GM12892 (cell line): ENCODE results near the gene ST6GALNAC4.

Experiments used
- DNase-seq: peaks from one replicate; pipeline ENCODE4 v3.0.0; 2011; ENCODE audit not compliant: insufficient read length
- FAIRE-seq: peaks from 2 replicates; lab custom pipeline; 2011; peaks lifted over from hg19 to GRCh38; lab: Jason Lieb, UNC
- POLR2A ChIP-seq: IDR thresholded peaks from 2 replicates; pipeline ENCODE4 v1.6.1; 2011; ENCODE audit warnings: low read depth, low read length, control low read depth
- POLR2AphosphoS5 ChIP-seq: IDR thresholded peaks from 2 replicates; pipeline ENCODE4 v1.6.1; 2011; ENCODE audit warnings: low read depth, low read length, control low read depth
- TAF1 ChIP-seq: IDR thresholded peaks from 2 replicates; pipeline ENCODE4 v1.6.1; 2011; ENCODE audit warnings: low read depth, mild to moderate bottlenecking, control low read depth, low read length, borderline replicate concordance

Gene ST6GALNAC4

DNA sequence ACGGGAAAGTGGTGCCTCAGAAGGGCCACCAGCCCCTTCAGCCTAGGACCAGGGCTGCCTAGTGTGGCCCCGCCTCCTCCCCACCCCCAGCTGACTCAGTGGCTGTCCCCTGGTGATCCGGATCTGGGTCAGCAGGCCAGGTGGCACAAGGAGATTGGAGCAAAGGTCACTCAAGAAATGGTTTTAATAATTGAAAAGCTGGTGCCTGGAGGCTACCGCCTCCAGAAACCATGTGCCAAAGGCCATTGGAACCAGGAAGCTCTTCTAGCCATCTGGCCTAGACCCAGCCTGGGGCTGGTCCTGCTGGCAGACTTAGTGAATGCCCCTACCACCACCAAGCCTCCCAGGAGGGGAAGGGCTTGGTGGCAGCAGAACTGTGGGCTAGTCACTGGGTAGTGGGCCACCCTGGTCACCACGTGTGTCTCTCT is 1.5 kb downstream of the ST6GALNAC4 start:
- FAIRE-seq = no peak
- TF ChIP-seq TAF1 (no peak), POLR2AphosphoS5 (no peak; the same call in 1 of the 2 replicates), POLR2A (no peak)

DNA sequence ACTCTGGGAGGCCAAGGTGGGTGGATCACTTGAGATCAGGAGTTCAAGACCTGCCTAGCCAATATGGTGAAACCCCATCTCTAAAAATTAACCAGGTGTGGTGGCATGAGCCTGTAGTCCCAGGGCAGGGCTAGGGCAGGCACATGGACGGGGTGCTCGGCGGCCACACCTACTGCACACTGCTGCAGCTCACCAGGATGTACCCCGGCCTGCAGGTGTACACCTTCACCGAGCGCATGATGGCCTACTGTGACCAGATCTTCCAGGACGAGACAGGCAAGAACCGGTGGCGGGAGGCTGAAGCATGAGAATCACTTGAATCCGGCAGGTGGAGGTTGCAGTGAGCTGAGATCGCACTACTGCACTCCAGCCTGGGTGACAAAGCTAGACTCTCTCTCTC is 3.2 kb downstream of the ST6GALNAC4 start:
- FAIRE-seq (no peak), DNase-seq (no peak)
- TF ChIP-seq POLR2A = no peak
- no peak for TF ChIP-seq TAF1
- TF ChIP-seq POLR2AphosphoS5 = no peak

More for the DNA sequence above, 1.5 kb downstream of the ST6GALNAC4 start:
- DNase-seq = no peak

DNA sequence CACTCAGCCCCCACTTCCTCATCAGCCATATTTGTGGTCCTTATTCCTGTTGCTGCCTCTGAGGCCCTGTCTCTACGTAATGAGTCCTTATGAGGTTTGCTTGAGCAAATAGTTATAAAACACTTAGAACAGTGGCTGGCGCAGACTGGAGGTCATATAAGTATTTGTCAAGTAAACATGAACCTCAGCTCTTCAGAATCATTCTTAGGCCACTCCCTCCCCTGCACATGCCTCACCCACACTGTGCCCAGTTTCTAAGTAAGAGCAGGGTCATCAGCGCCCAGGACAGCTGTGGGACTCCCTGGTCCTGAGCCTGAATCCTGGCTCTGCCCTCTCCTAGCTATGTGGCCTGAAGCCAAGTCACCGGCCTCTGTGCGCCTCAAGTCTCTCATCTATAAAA is 4.0 kb downstream of the ST6GALNAC4 start:
- DNase-seq (no peak), FAIRE-seq (no peak)
- TF ChIP-seq POLR2AphosphoS5 (no peak), TAF1 (no peak), POLR2A (no peak)

DNA sequence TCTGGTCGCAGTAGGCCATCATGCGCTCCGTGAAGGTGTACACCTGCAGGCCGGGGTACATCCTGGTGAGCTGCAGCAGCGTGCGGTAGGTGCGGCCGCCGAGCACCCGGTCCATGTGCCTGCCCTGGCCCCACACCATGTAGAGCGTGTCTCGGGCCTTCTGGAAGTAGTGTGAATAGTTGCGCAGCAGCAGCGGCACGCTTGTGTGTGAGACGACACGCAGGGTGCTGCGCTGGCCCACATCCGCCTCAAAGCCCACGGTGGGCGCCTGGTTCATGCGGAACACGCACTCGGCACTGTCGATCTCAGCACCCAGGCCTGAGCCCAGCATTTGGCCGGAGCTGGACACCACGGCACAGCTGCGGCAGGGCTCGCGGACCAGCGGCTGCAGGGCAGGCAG is 4.5 kb downstream of the ST6GALNAC4 start:
- FAIRE-seq (peak; percentile 46), DNase-seq (no peak)
- no peak for TF ChIP-seq TAF1
- TF ChIP-seq POLR2A = no peak

DNA sequence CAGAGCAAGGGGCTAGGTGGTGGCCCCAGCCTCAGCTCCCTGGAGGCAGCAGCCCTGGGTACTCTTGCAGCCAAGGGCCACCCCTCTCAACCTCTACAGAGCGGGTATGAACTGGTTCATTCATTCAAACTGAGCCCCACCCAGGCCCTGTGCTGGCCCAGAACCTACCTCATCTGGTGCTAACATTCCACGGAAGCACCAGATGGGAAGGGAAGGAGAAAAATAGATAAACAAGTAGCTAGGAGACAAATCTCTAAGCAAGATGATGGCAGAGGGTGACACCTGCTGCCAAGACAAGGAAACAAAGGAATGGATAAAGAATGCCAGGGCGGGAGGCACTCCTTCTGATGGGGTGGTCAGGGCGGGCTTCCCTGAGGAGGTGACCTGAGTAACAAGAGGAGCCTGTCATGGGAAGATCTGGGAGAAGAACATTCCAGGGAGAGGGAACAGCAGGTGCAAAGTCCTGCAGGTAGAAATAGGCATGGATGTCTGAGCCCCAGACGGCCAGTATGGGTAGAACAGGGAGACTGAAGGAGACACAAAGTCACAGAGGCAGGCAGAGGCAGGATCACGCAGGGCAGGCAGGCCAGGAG is 6.1 kb downstream of the ST6GALNAC4 start:
- no peak for DNase-seq
- no peak for TF ChIP-seq POLR2AphosphoS5
- TF ChIP-seq POLR2A = no peak
- no peak for TF ChIP-seq TAF1
- FAIRE-seq = no peak

DNA sequence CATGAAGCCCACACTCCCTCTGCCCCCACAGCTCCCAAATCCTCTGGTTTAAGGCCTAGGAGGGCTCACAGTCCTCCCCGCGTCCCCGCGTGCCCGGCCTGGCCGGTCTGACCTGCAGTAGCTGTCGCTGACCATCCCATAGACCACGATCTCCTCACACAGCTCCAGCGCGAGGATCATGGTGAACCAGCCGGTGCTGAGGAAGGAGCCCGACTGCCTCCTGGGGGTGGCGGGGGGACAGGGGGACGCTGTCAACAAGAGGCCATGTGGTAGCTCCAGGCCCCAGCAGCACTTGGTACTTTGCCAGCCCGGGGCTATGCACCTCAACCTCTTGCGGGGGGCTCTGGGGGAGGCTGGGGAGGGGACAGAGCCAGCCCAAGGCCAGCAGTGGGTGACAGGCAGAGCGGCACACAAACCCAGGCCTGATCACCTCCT is 7.0 kb downstream of the ST6GALNAC4 start:
- TF ChIP-seq POLR2A (no peak), POLR2AphosphoS5 (no peak), TAF1 (no peak)
- FAIRE-seq (no peak), DNase-seq (no peak)

DNA sequence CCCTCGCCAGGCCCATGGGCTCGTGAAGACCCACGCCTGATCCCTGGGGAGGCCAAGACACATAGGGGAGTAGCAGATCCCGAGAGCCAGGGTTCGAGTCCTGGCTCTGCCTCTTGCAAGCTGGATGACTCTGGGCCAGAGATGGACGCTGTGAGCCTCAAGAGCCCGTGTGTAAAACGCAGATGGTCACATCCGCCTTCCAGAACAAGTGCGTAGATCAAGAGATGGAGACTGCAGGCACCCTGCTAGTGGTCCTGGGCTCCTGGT is 8.2 kb downstream of the ST6GALNAC4 start:
- no peak for FAIRE-seq
- DNase-seq = no peak
- no peak for TF ChIP-seq POLR2AphosphoS5
- no peak for TF ChIP-seq POLR2A
- no peak for TF ChIP-seq TAF1

DNA sequence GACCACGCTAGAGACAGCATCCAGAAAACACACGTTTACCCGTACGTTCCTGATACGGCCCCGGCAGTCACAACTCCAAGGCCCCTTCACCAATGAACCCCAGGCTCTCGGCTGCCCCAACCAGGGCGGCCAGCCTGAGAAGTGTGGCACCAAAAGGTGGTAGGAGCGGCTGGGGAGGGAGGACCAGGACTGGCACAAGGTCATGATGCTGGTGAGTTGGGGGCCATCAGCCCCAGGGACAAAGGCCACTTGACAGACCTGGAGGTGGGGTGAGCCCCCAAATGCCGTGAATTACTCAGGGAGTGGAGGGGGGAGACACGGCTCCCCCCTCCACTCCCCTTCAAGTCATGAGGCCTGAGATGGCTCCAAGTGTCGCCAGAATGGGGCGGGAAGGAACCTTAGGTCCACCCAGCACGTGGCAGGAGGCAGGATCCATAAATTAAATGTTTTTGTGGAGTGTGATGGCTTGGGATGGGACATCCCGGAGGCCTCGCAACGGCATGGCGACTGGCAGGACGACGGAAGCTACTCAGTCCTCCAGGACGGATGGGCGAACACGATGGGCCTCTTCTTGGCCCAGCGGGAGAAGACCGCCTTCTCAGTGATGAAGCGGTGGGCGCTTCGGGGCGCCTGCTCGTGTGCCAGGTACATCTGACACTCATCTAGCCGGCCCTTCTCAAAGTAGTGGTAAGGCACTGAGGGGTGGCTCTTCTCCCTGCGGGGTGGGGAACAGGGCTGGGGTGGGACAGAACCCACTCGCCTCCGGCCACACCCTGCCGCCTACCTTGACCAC is 8.8 kb downstream of the ST6GALNAC4 start:
- DNase-seq (no peak), FAIRE-seq (no peak)
- TF ChIP-seq TAF1 (no peak), POLR2A (no peak), POLR2AphosphoS5 (no peak)

DNA sequence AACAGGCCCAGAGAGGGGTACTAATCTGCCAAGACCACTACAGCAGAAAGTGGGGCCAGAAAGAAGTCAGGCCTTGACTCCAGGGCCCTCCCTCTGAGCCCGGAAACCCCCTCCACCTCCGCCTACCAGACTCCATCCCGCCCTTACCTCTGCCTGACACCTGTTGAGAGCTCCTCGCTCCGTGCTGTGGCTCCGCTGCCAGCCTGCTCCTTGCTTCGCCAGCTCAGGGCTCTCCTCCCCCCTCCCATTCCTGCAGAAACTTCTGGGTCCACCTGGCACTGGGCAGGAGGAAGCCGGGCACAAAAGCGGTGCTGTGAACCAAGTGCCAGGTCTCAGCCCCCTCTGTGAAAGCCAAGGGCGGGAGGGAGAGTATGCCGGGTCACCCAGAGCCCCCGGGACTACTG is 11.1 kb downstream of the ST6GALNAC4 start:
- TF ChIP-seq TAF1 (no peak), POLR2AphosphoS5 (0 out of 2 replicates have a peak, but pooled peaks have one; percentile 4), POLR2A (peak; percentile 15)
- FAIRE-seq (no peak), DNase-seq (no peak)

DNA sequence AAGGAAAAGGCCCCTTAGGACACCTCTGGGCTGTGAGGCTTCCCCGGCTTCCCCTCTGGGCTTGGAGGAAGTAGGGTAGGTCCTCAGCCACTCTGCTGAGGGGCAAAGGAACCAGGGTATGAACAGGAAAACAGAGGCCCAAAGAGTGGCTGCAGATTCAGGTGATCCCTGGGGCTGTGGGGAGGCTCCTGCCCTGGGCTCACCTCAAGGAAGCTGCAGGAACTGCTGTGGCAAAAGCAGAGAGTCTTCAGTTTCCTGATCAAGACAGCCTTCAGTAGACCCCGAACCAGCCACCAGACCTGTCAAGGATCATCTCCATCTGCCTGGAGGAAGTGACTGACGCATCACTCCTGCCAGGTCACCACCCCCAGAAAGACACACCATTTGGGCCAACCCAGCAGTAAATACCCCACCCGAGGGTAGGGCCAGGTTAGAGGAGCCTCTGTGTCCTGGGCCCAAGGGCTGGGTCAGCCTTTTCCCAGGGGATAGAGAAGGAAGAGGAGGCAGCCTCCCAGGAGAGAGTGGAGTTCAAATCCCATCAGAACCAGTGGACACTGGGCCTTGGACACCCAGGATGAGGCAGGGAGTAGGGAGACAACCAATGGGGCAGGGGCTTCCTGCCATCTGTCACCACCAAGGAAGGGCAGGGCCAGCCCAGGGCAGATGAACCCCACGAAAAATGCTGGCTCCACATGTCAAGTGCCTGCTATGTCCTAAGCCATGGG is 11.7 kb downstream of the ST6GALNAC4 start:
- peak; percentile 60 for FAIRE-seq
- DNase-seq = no peak
- TF ChIP-seq TAF1 (no peak), POLR2AphosphoS5 (0 out of 2 replicates have a peak, but pooled peaks have one; percentile 17), POLR2A (peak; percentile 23; the same call in 1 of the 2 replicates)

DNA sequence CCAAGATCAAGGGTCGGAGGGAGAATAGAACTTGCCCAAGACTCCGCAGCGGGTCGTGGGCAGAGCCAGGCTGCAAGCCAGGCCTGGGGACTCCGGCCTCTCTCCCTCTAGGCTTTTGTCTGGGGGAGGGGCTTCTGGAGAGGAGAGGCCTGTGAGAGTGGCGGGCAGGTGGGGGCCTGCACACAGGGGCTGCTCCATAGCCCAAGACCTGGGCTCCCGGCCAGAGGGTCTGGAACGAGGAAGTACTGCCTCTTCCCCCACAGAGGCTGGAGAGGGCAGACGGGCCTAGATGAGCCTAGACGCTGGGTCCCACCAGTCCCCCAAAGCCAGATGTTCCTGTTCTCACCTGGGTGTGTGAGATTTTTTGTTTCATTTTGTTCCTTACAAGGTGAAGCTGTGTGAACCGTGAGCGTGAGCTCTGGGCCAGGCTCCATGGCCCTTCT is 12.3 kb downstream of the ST6GALNAC4 start:
- peak; percentile 71 for FAIRE-seq
- TF ChIP-seq TAF1 (no peak), POLR2A (no peak), POLR2AphosphoS5 (no peak)
- DNase-seq = no peak
